Activated T-helper 17 cell treated with anti-CD3 and anti-CD28 coated beads, Interleukin-2, amount 50 U/mL, for 72 hours (primary cell): ENCODE results near the gene KLK13. TPM values are rescaled to one million over a fixed set of nuclear protein-coding genes. Genes with fewer than 3 reads are reported as not detected.

ENCODE experiments used
- ATAC-seq: fragments of 150-1000 bp; cut with Tn5 transposase; replicated peaks from 2 replicates; pipeline ENCODE4 v1.10.0; 2021; ENCODE audit warnings: mild to moderate bottlenecking, moderate library complexity
- H3K27ac Mint-ChIP-seq: one replicate; pipeline ENCODE4 v1.8.0; 2022; ENCODE audit warnings: mixed read lengths
- H3K27me3 Mint-ChIP-seq: one replicate; pipeline ENCODE4 v1.8.0; 2022; ENCODE audit warnings: mixed read lengths
- H3K36me3 Mint-ChIP-seq: one replicate; pipeline ENCODE4 v1.8.0; 2022; ENCODE audit warnings: low read depth, mild to moderate bottlenecking, mixed read lengths
- H3K4me1 Mint-ChIP-seq: one replicate; pipeline ENCODE4 v1.8.0; 2022; ENCODE audit warnings: mixed read lengths
- H3K4me3 Mint-ChIP-seq: one replicate; pipeline ENCODE4 v1.8.0; 2022; ENCODE audit warnings: mild to moderate bottlenecking, mixed read lengths
- H3K9me3 Mint-ChIP-seq: one replicate; pipeline ENCODE4 v1.8.0; 2022; ENCODE audit warnings: mixed read lengths
- total RNA-seq, 2 donors: library from RNA; stranded (reverse); gene quantifications; one replicate each; pipeline ENCODE4 v1.2.3, GENCODE V29; 2022

The KLK13 gene
- total RNA-seq, 2 donors from 2014 or later: not detected

DNA sequence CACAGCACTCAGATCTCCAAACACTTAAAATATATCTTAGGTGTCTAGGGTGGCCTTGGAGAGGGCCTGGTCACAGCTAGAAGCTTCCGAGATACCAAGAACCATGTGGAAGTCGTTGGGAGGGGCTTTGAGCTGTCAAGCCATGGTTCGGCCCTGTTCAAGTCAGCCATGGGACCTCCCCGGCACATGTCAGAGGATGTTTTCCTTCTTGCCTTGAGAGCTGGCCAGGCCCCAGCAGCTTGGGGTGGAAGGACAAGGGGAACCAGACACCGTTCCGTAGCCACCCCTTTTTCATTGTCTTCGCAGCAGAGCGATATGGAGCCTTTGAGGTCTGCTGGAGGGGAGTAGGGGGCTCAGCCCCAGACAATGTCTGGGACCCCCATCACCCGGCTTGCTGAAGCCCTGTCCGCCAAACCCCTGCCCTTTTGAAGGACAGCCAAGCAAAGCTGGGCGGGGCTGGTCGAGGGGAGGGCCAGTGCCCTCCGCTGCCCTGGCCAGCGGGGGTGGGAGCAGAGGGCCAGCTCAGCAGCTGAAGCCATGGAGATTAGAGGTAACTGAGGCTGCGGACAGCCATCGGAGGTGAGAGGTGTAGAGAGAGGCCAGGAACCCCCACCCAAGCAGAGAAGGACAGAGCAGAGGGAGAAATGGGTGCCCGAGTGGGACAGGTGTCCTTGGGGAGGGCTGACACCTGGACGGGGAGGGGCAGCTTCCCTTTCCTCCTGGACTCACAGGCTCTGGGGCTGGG is 38.9 kb downstream of the KLK13 start:
- H3K27ac Mint-ChIP-seq: no peak overlapping the region
- peaks cover 39% of the 10 kb centered on the region for H3K27me3 Mint-ChIP-seq
- H3K9me3 Mint-ChIP-seq: no peaks in the 10 kb centered on the region
- H3K4me3 Mint-ChIP-seq: no peak overlapping the region
- ATAC-seq: no peak
- no peaks in the 10 kb centered on the region for H3K4me1 Mint-ChIP-seq
- H3K36me3 Mint-ChIP-seq: no peaks in the 10 kb centered on the region

DNA sequence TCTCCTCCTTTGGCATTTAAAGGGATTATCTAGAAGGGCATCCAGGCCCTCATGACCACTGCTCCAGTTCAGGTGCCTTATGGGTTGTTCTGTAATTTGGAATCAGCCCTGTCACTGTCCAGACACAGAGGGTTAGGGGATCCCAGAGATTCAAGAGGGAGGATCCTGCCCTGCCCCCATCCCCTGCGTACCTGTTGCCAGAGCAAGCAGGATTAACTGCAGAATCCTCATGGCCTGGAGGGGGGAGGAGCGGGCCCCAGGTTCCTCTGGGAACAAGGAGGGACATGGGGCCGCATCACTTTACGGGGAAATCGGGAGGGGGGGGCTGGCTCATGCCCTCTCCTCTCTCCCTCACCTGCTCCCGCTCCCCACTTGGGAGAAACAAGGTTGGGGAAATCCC is 39.5 kb downstream of the KLK13 start:
- Mint-ChIP-seq H3K36me3 (no peaks in the 10 kb centered on the region), H3K27me3 (peaks cover 35% of the 10 kb centered on the region), H3K9me3 (no peaks in the 10 kb centered on the region), H3K27ac (no peak overlapping the region), H3K4me3 (no peak overlapping the region), H3K4me1 (no peaks in the 10 kb centered on the region)
- ATAC-seq: no peak

DNA sequence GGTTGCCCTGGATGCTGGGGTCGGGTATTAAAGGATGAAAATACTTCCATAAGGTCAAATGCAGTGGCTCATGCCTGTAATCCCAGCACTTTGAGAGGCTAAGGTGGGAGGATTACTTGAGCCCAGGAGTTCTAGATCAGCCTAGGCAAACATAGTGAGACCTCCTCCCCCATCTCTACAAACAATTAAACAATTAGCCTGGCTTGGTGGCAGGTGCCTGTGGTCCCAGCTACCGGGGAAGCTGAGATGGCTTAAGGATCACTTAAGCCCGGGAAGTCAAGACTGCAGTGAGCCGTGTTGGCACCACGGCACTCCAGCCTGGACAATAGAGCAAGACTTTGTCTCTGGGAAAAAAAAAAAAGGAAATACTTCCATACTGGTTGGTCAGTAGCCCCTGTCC is 40.0 kb downstream of the KLK13 start:
- Mint-ChIP-seq H3K4me1 (no peaks in the 10 kb centered on the region), H3K9me3 (no peaks in the 10 kb centered on the region), H3K36me3 (no peaks in the 10 kb centered on the region), H3K4me3 (no peak overlapping the region), H3K27ac (no peak overlapping the region), H3K27me3 (peaks cover 37% of the 10 kb centered on the region)
- no peak for ATAC-seq

DNA sequence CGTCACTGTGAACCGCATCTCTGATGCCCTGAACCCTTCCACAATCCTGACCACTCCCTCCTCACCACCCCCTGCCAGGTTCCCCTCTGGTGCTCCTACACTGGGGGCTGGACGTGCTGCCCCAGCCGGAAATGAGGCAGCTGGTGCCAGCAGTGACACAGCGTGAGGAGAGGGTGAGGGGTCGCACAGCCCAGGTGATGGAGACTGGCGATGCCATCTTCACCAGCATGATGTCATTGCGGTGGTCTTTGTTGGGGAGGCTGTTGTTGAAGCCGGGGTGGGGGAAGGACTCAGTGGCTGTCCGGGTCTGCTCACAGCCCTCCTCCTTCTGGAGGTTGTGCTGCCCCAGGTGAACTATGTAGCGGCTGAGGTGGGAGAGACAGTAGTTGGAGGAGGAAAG is 40.9 kb downstream of the KLK13 start:
- no peaks in the 10 kb centered on the region for H3K36me3 Mint-ChIP-seq
- no peaks in the 10 kb centered on the region for H3K4me1 Mint-ChIP-seq

DNA sequence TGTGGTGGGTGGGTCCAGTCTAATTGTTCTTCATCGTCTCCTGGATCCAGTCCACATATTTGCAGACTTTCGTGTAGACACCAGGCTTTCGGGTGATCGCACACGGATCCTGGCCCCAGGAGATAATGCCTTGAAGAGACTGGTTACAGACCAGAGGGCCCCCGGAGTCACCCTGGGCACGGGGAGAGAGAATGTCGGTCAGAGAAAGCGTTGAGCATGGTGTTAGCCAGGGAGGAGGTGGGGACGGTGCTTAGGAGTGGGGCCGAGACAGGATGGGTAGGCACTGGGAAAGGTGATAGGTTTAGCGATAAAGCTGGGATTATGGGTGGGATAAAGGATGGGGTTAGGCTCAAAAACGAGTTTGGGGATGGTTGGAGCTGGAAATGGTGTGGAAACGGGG is 42.4 kb downstream of the KLK13 start:
- Mint-ChIP-seq H3K4me3 (no peak overlapping the region), H3K27ac (no peak overlapping the region), H3K36me3 (peaks cover 6% of the 10 kb centered on the region), H3K27me3 (peaks cover 44% of the 10 kb centered on the region), H3K4me1 (peaks cover 6% of the 10 kb centered on the region), H3K9me3 (no peaks in the 10 kb centered on the region)
- no peak for ATAC-seq

More for the DNA sequence above, 40.9 kb downstream of the KLK13 start:
- Mint-ChIP-seq H3K27me3 (peaks cover 38% of the 10 kb centered on the region), H3K27ac (no peak overlapping the region), H3K9me3 (no peaks in the 10 kb centered on the region), H3K4me3 (no peak overlapping the region)
- no peak for ATAC-seq

DNA sequence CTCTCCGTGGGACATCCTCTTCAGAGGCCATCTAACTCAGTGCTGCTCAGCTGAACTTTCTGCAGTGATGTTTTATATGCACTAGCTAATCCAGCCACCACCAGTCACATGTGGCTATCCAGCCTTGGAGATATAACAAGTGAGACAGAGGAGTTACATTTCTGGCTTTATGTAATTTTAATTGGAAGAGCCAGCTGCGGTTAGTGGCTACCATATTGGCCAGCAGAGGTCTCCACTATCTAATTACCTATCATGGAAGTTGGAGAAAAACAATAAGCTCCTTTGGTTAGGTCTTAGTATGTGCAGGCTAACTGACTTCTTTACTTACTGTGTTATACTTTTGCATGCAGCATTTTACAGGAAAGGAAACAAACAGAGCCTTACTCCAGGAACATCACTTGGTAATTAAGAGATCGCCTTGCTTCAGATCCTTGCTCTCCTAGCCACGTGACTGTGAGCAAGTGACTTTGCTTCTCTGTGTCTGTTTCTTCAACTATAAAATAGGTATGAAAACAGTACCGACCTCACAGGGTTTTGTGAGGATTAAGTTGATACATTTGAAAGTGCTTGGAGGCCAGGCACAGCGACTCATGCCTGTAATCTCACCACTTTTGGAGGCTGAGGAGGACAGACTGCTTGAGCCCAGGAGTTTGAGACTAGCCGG is 43.8 kb downstream of the KLK13 start:
- peak; percentile 28 for ATAC-seq
- Mint-ChIP-seq H3K27me3 (peaks cover 47% of the 10 kb centered on the region), H3K9me3 (no peaks in the 10 kb centered on the region), H3K4me1 (peaks cover 11% of the 10 kb centered on the region), H3K27ac (no peak overlapping the region), H3K4me3 (no peak overlapping the region), H3K36me3 (peaks cover 12% of the 10 kb centered on the region)

DNA sequence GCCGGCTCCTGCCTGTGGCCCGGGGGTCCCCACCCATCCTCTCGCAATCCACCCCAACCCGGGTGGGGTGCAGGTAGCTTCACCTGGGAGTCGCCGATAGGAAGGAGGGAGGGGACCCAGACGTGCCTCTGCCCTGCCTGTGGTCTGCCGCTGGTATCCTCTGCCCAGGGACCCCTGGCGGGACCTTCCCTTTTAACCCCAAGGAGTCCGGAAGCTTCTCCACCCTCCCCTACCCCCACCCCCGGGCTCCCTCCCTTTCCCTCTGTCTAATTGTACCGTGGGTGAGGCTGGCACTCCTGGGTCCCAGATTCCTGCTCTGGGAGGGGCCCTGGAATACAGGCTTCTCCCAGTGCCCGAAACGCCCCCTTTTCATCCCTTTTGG is 45.4 kb downstream of the KLK13 start, which contains the start of gene KLK10:
Gene KLK10 (minus strand): TSS at position 166 of the 382 bp plus-strand sequence. CDS start 579 bp downstream, outside the sequence.
- Mint-ChIP-seq H3K9me3 (no peaks in the 10 kb centered on the region), H3K4me3 (peak within 1 kb of the TSS; percentile 66), H3K27me3 (peaks cover 51% of the 10 kb centered on the region), H3K4me1 (peaks cover 11% of the 10 kb centered on the region), H3K27ac (no peak within 1 kb of the TSS), H3K36me3 (peaks cover 12% of the 10 kb centered on the region)
- no peak for ATAC-seq

DNA sequence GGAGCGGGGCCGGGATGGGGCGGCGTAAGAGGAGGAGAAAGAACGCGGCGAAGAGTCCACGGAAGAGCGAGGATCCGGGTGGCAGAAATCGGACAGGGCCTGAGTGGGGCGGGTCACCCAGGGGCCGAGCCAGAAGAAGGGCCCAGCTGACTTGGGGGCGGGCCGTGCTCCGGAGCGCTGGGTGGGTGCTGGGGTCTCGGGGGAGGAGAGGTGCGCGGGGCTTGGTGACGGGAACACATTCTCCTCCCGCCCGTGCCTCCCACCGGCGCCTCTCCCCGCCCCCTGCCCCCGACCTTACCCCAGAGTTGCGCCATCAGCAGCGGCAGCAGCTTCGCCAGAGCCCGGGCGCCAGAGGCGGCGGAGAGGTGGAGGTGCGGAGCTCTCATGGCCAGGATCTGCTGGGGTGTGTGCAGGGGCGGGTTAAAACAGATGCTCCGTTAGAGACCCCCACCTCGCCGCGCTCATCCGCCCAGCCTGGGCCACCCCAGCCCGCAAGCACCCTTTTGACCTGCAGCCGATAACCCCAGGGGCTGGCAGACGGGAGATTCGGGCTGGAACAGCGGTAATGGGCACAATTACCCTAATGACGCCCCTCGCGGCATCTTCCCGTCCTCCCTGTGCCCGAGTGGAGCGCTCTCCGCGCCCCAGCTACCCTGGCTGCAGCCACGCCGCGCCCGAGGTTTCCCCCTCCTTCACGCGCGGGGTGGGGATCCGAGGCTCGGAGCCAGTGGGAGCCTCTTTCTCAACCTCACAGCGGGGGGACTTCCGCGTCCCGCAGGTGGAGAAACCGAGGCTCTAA is 45.9 kb downstream of the KLK13 start:
- Mint-ChIP-seq H3K9me3 (no peaks in the 10 kb centered on the region), H3K36me3 (peaks cover 12% of the 10 kb centered on the region), H3K27ac (no peak overlapping the region), H3K4me3 (peak overlapping the region; percentile 66), H3K4me1 (peaks cover 11% of the 10 kb centered on the region), H3K27me3 (peaks cover 54% of the 10 kb centered on the region)
- no peak for ATAC-seq

DNA sequence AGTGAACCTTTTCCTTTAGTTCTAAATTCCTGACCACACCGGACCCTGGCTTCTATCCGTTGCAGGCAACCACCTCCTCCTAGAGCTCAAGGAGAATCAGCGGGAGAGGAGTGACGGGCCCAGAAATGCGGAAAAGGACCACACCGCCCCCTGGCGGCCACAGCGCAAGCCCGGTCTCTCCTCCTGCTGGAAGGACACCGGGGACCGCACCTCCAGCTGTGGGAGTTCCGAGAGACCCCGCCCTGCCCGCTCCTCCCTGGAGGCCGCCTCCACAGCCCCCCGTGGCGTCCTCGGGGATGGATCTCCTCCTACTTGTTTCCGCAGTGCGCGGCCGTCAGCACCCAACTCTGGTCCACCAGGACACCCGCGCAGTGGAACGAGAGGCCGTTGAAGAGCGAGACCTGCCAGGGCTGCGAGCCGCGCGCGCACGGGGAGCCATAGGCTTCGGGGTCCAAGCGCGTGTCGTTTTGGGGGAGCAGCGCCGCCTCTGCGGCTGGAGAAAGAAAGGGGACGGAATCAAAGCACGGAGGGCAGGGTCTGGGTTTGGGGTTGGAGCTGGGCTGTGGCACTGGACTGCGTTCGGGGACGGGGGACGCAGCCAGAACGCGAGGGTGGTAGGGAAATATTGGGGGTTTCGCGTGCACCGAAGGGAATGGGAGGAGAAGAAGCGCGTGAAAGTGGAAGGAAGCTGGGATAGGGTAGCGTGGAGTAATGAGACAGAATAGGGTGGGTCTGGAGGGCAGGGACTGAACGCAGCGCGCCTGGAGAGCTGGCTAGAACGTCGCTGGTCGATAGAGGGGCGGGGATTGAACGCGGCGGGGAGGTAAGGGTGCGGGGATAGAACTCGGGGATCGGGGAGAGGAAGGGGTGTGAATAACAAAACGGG is 47.9 kb downstream of the KLK13 start:
- Mint-ChIP-seq H3K27me3 (peaks cover 51% of the 10 kb centered on the region), H3K27ac (no peak overlapping the region), H3K4me3 (no peak overlapping the region), H3K36me3 (peaks cover 12% of the 10 kb centered on the region), H3K4me1 (peaks cover 11% of the 10 kb centered on the region), H3K9me3 (no peaks in the 10 kb centered on the region)
- ATAC-seq: peak; percentile 50

DNA sequence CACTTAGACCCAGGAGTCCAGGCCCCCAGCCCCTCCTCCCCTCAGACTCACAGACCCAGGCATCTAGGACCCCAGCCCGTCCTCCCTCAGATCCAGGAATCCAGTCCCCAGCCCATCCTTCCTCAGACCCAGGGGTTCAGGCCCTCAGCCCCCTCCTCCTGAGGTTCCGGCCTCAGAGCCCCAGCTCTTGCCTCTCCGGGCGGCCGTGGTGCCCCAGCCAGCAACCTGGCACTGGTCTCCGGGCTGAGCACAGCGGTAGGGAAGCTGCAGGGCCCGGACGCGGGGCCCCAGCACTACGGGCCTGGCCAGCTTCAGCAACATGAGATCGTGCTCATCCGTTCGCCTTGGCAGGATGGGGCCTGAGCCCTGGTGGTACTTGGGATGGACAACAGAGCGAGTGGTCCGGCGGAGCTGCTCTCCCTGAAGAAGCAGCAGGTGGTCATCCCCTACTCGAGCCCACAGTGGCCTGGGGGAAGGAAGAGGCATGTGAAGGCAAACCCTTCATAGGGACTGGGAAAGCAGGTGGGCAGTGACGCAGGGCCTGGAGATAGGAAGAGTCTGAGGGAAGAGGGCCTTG is 49.1 kb downstream of the KLK13 start:
- Mint-ChIP-seq H3K4me3 (no peak overlapping the region), H3K9me3 (no peaks in the 10 kb centered on the region), H3K27ac (no peak overlapping the region), H3K4me1 (peaks cover 11% of the 10 kb centered on the region), H3K27me3 (peaks cover 53% of the 10 kb centered on the region), H3K36me3 (peaks cover 12% of the 10 kb centered on the region)
- ATAC-seq: no peak

DNA sequence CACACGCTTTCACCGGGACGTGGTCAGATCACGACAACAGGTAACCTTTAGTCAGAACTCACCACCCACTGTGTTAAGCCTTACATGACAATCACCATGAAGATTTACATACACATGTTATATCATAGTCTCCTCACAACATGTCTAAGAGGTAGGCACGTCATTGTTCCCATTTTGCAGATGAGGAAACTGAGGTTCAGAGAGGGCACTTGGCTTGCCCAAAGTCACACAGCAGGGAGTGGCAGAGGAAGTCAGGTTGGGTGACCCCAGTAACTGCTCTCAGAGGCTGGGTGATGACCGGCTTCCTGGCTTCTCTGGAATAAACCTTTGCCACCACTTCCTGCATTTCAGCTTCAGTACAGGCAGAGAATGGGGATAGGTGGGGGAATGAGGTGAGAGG is 50.6 kb downstream of the KLK13 start:
- H3K36me3 Mint-ChIP-seq: peaks cover 12% of the 10 kb centered on the region
- H3K4me1 Mint-ChIP-seq: peaks cover 11% of the 10 kb centered on the region
- H3K27me3 Mint-ChIP-seq: peaks cover 54% of the 10 kb centered on the region
- H3K4me3 Mint-ChIP-seq: no peak overlapping the region
- H3K27ac Mint-ChIP-seq: no peak overlapping the region
- no peaks in the 10 kb centered on the region for H3K9me3 Mint-ChIP-seq
- ATAC-seq: no peak

DNA sequence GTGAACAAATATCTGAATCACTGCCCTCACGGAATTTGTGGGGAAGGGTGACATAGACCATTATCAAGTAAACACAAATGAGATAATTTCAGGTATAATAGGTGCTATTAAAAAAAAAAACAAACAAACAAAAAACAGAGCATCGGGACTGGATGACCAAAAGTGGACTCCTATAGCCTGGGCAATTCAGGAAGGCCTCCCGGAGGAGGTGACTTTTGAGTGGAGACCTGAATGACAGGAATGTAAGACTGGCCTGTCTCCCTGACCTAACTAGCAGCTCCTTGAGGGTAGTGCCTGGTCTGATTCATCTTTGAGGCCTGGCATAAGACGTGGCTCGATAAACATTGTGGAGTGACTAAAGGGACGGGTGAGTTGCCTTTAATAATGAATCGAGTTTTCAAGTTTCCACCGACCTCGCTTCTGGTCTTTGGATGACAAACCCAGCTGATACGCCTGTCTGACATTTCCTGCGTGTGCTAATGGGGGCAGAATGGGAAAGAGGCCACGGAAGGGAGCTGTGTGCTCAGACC is 52.2 kb downstream of the KLK13 start:
- no peak overlapping the region for H3K4me3 Mint-ChIP-seq
- H3K27ac Mint-ChIP-seq: no peak overlapping the region
- peaks cover 6% of the 10 kb centered on the region for H3K36me3 Mint-ChIP-seq
- H3K27me3 Mint-ChIP-seq: peaks cover 48% of the 10 kb centered on the region
- H3K9me3 Mint-ChIP-seq: no peaks in the 10 kb centered on the region
- H3K4me1 Mint-ChIP-seq: peaks cover 5% of the 10 kb centered on the region
- ATAC-seq: no peak

DNA sequence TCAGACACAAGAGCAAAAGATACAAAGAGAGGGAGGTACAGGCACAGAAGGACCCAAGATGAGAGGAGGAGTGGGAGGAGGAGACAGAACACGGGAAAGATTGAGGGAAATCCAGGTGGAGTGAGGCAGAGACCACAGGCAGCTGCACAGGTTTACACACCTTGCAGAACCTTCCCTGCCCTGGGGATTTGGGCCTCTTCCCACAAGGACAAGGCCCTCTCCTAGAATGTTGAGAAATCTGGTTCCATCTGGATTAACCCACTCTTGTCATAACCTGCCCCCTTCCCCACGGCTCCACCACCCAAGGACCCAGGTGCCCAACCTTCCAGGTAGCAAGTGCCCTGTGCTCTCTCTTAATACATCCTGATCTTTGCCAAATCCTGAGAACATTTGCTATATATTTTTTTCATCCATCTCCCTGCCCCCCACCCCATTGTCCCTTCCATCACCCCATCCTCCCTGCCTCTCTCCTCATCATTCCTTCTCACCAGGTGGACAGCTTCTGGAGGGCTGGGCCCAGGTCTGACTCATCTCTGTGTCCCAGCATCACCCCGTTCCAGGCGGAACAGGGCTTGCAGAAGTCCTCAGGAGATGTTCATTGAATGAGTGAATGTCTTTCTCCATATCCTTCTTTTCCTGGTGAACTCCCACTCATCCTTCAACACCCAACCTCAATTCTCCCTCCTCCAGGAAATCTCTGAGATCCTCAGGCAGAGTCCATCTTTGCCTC is 54.7 kb downstream of the KLK13 start:
- H3K4me1 Mint-ChIP-seq: no peaks in the 10 kb centered on the region
- no peaks in the 10 kb centered on the region for H3K36me3 Mint-ChIP-seq
- ATAC-seq: no peak
- H3K27ac Mint-ChIP-seq: no peak overlapping the region
- peaks cover 43% of the 10 kb centered on the region for H3K27me3 Mint-ChIP-seq
- H3K9me3 Mint-ChIP-seq: no peaks in the 10 kb centered on the region
- H3K4me3 Mint-ChIP-seq: no peak overlapping the region
